Mesendoderm (in vitro differentiated cells): ENCODE measurements around the gene TECTB. TPM values are rescaled to one million over a fixed set of nuclear protein-coding genes. Genes with fewer than 3 reads are reported as not detected.

Experiments used
- DNase-seq: peaks from one replicate; pipeline ENCODE4 v3.0.0; 2013
- H2AK5ac ChIP-seq: 2 replicates; pipeline ENCODE4 v1.6.1; 2013; ENCODE audit warnings: low read length, inconsistent platforms
- H2BK120ac ChIP-seq: 2 replicates; pipeline ENCODE4 v1.6.1; 2013; ENCODE audit warnings: low read depth, mild to moderate bottlenecking, low read length, moderate library complexity, mixed read lengths
- H2BK15ac ChIP-seq: replicated peaks from 2 replicates; pipeline ENCODE4 v1.6.1; 2013; ENCODE audit warnings: low read depth, mild to moderate bottlenecking, moderate library complexity
- H2BK5ac ChIP-seq: 2 replicates; pipeline ENCODE4 v1.6.1; 2013; ENCODE audit warnings: low read length, inconsistent platforms
- H3K18ac ChIP-seq: 2 replicates; pipeline ENCODE4 v1.6.1; 2013; ENCODE audit warnings: mild to moderate bottlenecking, low read length, mixed read lengths
- H3K23ac ChIP-seq: one replicate; pipeline ENCODE4 v1.6.1; 2013; ENCODE audit warnings: low read length
- H3K27ac ChIP-seq: 2 replicates; pipeline ENCODE4 v1.5.1; 2013; ENCODE audit warnings: low read depth, mild to moderate bottlenecking, inconsistent platforms, low read length, moderate library complexity
- H3K27me3 ChIP-seq: 2 replicates; pipeline ENCODE4 v1.6.1; 2013; ENCODE audit warnings: low read length, control low read depth, mild to moderate bottlenecking, inconsistent platforms; ENCODE audit not compliant: insufficient read depth, poor library complexity
- H3K36me3 ChIP-seq: 2 replicates; pipeline ENCODE4 v1.6.1; 2013; ENCODE audit warnings: low read length, inconsistent platforms; ENCODE audit not compliant: control insufficient read depth, insufficient read depth
- H3K4ac ChIP-seq: one replicate; pipeline ENCODE4 v1.6.1; 2013; ENCODE audit warnings: low read depth, mild to moderate bottlenecking, low read length, moderate library complexity
- H3K4me1 ChIP-seq: 2 replicates; pipeline ENCODE4 v1.6.1; 2013; ENCODE audit warnings: low read depth, low read length, inconsistent platforms; ENCODE audit not compliant: control insufficient read depth
- H3K4me2 ChIP-seq: 2 replicates; pipeline ENCODE4 v1.6.1; 2013; ENCODE audit warnings: low read length
- H3K4me3 ChIP-seq: 2 replicates; pipeline ENCODE4 v1.5.1; 2013; ENCODE audit warnings: mild to moderate bottlenecking, low read length
- H3K56ac ChIP-seq: one replicate; pipeline ENCODE4 v1.6.1; 2013; ENCODE audit warnings: low read length
- H3K79me1 ChIP-seq: 2 replicates; pipeline ENCODE4 v1.6.1; 2013; ENCODE audit warnings: low read length, inconsistent platforms
- H3K79me2 ChIP-seq: 2 replicates; pipeline ENCODE4 v1.6.1; 2013; ENCODE audit warnings: mild to moderate bottlenecking, low read length; ENCODE audit not compliant: control insufficient read depth, insufficient read depth
- H3K9ac ChIP-seq: 2 replicates; pipeline ENCODE4 v1.6.1; 2013; ENCODE audit warnings: low read length, inconsistent platforms
- H4K5ac ChIP-seq: one replicate; pipeline ENCODE4 v1.6.1; 2013; ENCODE audit warnings: low read length
- H4K8ac ChIP-seq: one replicate; pipeline ENCODE4 v1.6.1; 2013; ENCODE audit warnings: low read depth, mild to moderate bottlenecking, control low read depth, low read length, moderate library complexity
- WGBS: extraction: QIAGEN DNeasy Blood & Tissue Kit; methylation state at CpG from one replicate; pipeline ENCODE4 v1.1.7; 2013; ENCODE audit warnings: low lambda C conversion rate, missing lambda C conversion rate; ENCODE audit not compliant: insufficient coverage; ENCODE audit errors: extremely low coverage; 5-methylcytosine and 5-hydroxymethylcytosine counted together
- polyA plus RNA-seq, 2 experiments: library from polyadenylated mRNA; stranded (reverse); fragments of 200-250 nt; gene quantifications; one replicate each; pipeline ENCODE4 v1.2.3, GENCODE V29; 2013

Gene TECTB
- not detected for polyA plus RNA-seq (2013, experiment 1 of 2)
- polyA plus RNA-seq (2013, experiment 2 of 2) = not detected

DNA sequence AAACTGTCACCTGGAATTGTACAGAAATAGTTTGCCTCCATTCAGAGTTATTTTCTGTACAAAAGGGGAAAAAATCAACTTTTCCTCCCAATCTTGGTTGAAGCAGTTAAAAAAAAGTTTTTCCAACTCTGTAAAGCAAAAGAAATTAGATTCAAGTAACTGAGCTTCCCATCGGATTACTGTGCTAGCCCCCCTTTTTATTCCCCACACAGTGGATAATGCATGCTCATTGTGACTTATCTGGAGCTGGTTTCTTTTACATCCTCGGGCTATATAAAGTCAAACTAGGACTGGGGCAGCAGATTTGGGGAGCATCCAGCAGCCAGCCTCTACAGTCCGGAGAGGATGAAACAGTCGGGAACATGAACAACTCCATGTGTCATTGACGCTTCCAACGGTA is at the start of gene TECTB:
Gene TECTB, plus strand, starts transcription at position 301 of the 400 bp plus-strand sequence. CDS start 335 bp downstream, outside the sequence.
- H3K4me1 ChIP-seq = peaks cover 7% of the 10 kb centered on the region
- H3K23ac ChIP-seq = no peak within 1 kb of the TSS
- H4K5ac ChIP-seq = no peak within 1 kb of the TSS
- H3K4me3 ChIP-seq = no peak within 1 kb of the TSS
- H2AK5ac ChIP-seq = no peak within 1 kb of the TSS
- no peaks in the 10 kb centered on the region for H3K79me1 ChIP-seq
- no peak within 1 kb of the TSS for H3K4ac ChIP-seq
- H3K27ac ChIP-seq = no peak within 1 kb of the TSS
- H2BK5ac ChIP-seq = no peak within 1 kb of the TSS
- no peaks in the 10 kb centered on the region for H3K27me3 ChIP-seq
- no peak within 1 kb of the TSS for H2BK15ac ChIP-seq
- DNase-seq = no peak
- no peaks in the 10 kb centered on the region for H3K36me3 ChIP-seq
- no CpG with 5 or more reads among the region's 6 CpGs for WGBS
- H4K8ac ChIP-seq = no peak within 1 kb of the TSS
- H3K18ac ChIP-seq = no peak within 1 kb of the TSS
- H3K4me2 ChIP-seq = no peak within 1 kb of the TSS
- no peaks in the 10 kb centered on the region for H3K79me2 ChIP-seq
- no peak within 1 kb of the TSS for H2BK120ac ChIP-seq
- H3K9ac ChIP-seq = no peak within 1 kb of the TSS
- H3K56ac ChIP-seq = no peak within 1 kb of the TSS

- WGBS = no CpG with 5 or more reads among the region's 7 CpGs
- no peak overlapping the region for H3K56ac ChIP-seq
- no peak for DNase-seq
- H2AK5ac ChIP-seq = no peak overlapping the region
- H3K27me3 ChIP-seq = no peaks in the 10 kb centered on the region
- no peaks in the 10 kb centered on the region for H3K4me1 ChIP-seq
- H3K9ac ChIP-seq = no peak overlapping the region
- H3K27ac ChIP-seq = no peak overlapping the region
- H4K5ac ChIP-seq = no peak overlapping the region
- no peak overlapping the region for H3K18ac ChIP-seq
- H2BK5ac ChIP-seq = no peak overlapping the region
- no peak overlapping the region for H3K4me3 ChIP-seq
- H2BK120ac ChIP-seq = no peak overlapping the region
- no peak overlapping the region for H2BK15ac ChIP-seq
- no peak overlapping the region for H3K4me2 ChIP-seq
- H3K36me3 ChIP-seq = no peaks in the 10 kb centered on the region
- no peak overlapping the region for H3K4ac ChIP-seq
- H3K79me2 ChIP-seq = no peaks in the 10 kb centered on the region
- no peak overlapping the region for H3K23ac ChIP-seq
- no peak overlapping the region for H4K8ac ChIP-seq
- no peaks in the 10 kb centered on the region for H3K79me1 ChIP-seq
These were observed 48.1 kb upstream of the TECTB start for GRCh38 chr10:112235141-112235540.

- H2AK5ac ChIP-seq = no peak overlapping the region
- WGBS = no CpG with 5 or more reads among the region's 4 CpGs
- no peak overlapping the region for H4K8ac ChIP-seq
- H3K4me2 ChIP-seq = no peak overlapping the region
- H2BK5ac ChIP-seq = no peak overlapping the region
- H3K56ac ChIP-seq = no peak overlapping the region
- no peak overlapping the region for H3K9ac ChIP-seq
- H3K27ac ChIP-seq = no peak overlapping the region
- no peak overlapping the region for H3K4me3 ChIP-seq
- H3K4me1 ChIP-seq = no peaks in the 10 kb centered on the region
- DNase-seq = no peak
- no peaks in the 10 kb centered on the region for H3K79me1 ChIP-seq
- no peak overlapping the region for H4K5ac ChIP-seq
- no peak overlapping the region for H3K23ac ChIP-seq
- no peaks in the 10 kb centered on the region for H3K79me2 ChIP-seq
- H3K18ac ChIP-seq = no peak overlapping the region
- no peaks in the 10 kb centered on the region for H3K36me3 ChIP-seq
- no peak overlapping the region for H2BK120ac ChIP-seq
- no peaks in the 10 kb centered on the region for H3K27me3 ChIP-seq
- H3K4ac ChIP-seq = no peak overlapping the region
- H2BK15ac ChIP-seq = no peak overlapping the region
These were observed 47.3 kb upstream of the TECTB start for GRCh38 chr10:112235920-112236319.

DNA sequence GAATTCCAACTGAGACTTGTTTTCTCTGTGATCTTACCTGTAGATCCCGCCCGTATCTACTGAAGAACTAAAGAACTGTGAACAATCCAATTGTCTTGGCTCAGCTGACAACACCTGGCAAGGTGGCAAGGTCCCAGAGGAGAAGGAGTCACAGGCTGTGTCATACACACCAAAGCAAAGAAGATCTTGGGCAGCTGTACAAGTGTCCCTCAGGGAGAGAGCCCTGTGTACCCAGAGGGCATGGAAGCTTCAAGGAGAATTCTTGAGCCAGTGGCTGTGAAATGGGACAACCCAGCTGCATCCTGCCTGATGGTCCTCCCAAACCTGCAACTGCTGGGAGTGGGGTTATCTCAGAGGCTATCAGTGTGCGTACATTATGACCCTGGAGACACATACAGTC is 46.7 kb upstream of the TECTB start:
- no peaks in the 10 kb centered on the region for H3K79me1 ChIP-seq
- H4K8ac ChIP-seq = no peak overlapping the region
- no peaks in the 10 kb centered on the region for H3K36me3 ChIP-seq
- H3K18ac ChIP-seq = no peak overlapping the region
- H2BK15ac ChIP-seq = no peak overlapping the region
- H3K79me2 ChIP-seq = no peaks in the 10 kb centered on the region
- no peak overlapping the region for H3K56ac ChIP-seq
- no peak overlapping the region for H2BK120ac ChIP-seq
- no peak overlapping the region for H3K4me3 ChIP-seq
- no peak overlapping the region for H3K4me2 ChIP-seq
- no peak overlapping the region for H3K9ac ChIP-seq
- no peak overlapping the region for H4K5ac ChIP-seq
- H3K4me1 ChIP-seq = no peaks in the 10 kb centered on the region
- no peaks in the 10 kb centered on the region for H3K27me3 ChIP-seq
- no peak overlapping the region for H3K27ac ChIP-seq
- no peak overlapping the region for H3K4ac ChIP-seq
- no peak overlapping the region for H2BK5ac ChIP-seq
- no peak for DNase-seq
- H3K23ac ChIP-seq = no peak overlapping the region
- H2AK5ac ChIP-seq = no peak overlapping the region
- no CpG with 5 or more reads among the region's 3 CpGs for WGBS

GRCh38 chr10:112239347-112239746 is 43.9 kb upstream of the TECTB start:
- H3K4me3 ChIP-seq = no peak overlapping the region
- no peak overlapping the region for H3K4me2 ChIP-seq
- no peak overlapping the region for H4K5ac ChIP-seq
- no CpG with 5 or more reads among the region's 5 CpGs for WGBS
- no peak overlapping the region for H2AK5ac ChIP-seq
- DNase-seq = no peak
- H3K36me3 ChIP-seq = no peaks in the 10 kb centered on the region
- no peaks in the 10 kb centered on the region for H3K4me1 ChIP-seq
- no peak overlapping the region for H4K8ac ChIP-seq
- H3K27ac ChIP-seq = no peak overlapping the region
- H2BK15ac ChIP-seq = no peak overlapping the region
- H3K18ac ChIP-seq = no peak overlapping the region
- no peak overlapping the region for H3K4ac ChIP-seq
- no peak overlapping the region for H3K56ac ChIP-seq
- no peak overlapping the region for H2BK5ac ChIP-seq
- no peak overlapping the region for H3K23ac ChIP-seq
- no peaks in the 10 kb centered on the region for H3K79me2 ChIP-seq
- no peaks in the 10 kb centered on the region for H3K27me3 ChIP-seq
- H2BK120ac ChIP-seq = no peak overlapping the region
- H3K79me1 ChIP-seq = no peaks in the 10 kb centered on the region
- no peak overlapping the region for H3K9ac ChIP-seq

- no peaks in the 10 kb centered on the region for H3K27me3 ChIP-seq
- H2BK120ac ChIP-seq = no peak overlapping the region
- H3K4me3 ChIP-seq = no peak overlapping the region
- no peaks in the 10 kb centered on the region for H3K79me2 ChIP-seq
- H2BK15ac ChIP-seq = no peak overlapping the region
- no peak overlapping the region for H3K18ac ChIP-seq
- no peak overlapping the region for H4K5ac ChIP-seq
- no peaks in the 10 kb centered on the region for H3K4me1 ChIP-seq
- no peaks in the 10 kb centered on the region for H3K79me1 ChIP-seq
- no peak overlapping the region for H3K23ac ChIP-seq
- no peak overlapping the region for H4K8ac ChIP-seq
- no peak overlapping the region for H2BK5ac ChIP-seq
- H3K27ac ChIP-seq = no peak overlapping the region
- H2AK5ac ChIP-seq = no peak overlapping the region
- H3K36me3 ChIP-seq = no peaks in the 10 kb centered on the region
- WGBS = no CpG with 5 or more reads among the region's 13 CpGs
- H3K56ac ChIP-seq = no peak overlapping the region
- H3K4ac ChIP-seq = no peak overlapping the region
- H3K4me2 ChIP-seq = no peak overlapping the region
- H3K9ac ChIP-seq = no peak overlapping the region
- no peak for DNase-seq
These were observed 42.8 kb upstream of the TECTB start for GRCh38 chr10:112240441-112240840.
